DOHH2 (cell line): ENCODE data around the gene LTBR.

ENCODE experiments used
- H3F3A ChIP-seq: fragments of 200-600 bp; sonication (generic), shearing (Covaris generic); 2 replicates; pipeline ENCODE4 v1.6.0; 2016; ENCODE audit warnings: antibody characterized with exemption, mild to moderate bottlenecking; ENCODE audit not compliant: control insufficient read depth, insufficient read depth
- H3K27ac ChIP-seq: fragments of 200-600 bp; sonication (generic); 2 replicates; pipeline ENCODE4 v1.5.1; 2014; ENCODE audit warnings: low read depth, mild to moderate bottlenecking, low read length, moderate library complexity
- H3K27me3 ChIP-seq: fragments of 200-600 bp; sonication (generic); 2 replicates; pipeline ENCODE4 v1.6.1; 2014; ENCODE audit warnings: mild to moderate bottlenecking, low read length, mixed read lengths; ENCODE audit not compliant: control insufficient read depth
- H3K36me3 ChIP-seq: fragments of 200-600 bp; sonication (generic); 2 replicates; pipeline ENCODE4 v1.6.1; 2014; ENCODE audit warnings: mild to moderate bottlenecking, low read length, moderate library complexity, mixed read lengths; ENCODE audit not compliant: control insufficient read depth
- H3K4me1 ChIP-seq: fragments of 200-600 bp; sonication (generic); 2 replicates; pipeline ENCODE4 v1.6.1; 2014; ENCODE audit warnings: mild to moderate bottlenecking, low read length, mixed read lengths; ENCODE audit not compliant: control insufficient read depth
- H3K4me2 ChIP-seq: fragments of 200-600 bp; sonication (generic); 2 replicates; pipeline ENCODE4 v1.6.0; 2014; ENCODE audit warnings: mild to moderate bottlenecking, low read length, moderate library complexity
- H3K4me3 ChIP-seq: fragments of 200-600 bp; sonication (generic); 2 replicates; pipeline ENCODE4 v1.5.1; 2014; ENCODE audit warnings: mild to moderate bottlenecking, low read length, mixed read lengths
- H3K79me2 ChIP-seq: fragments of 200-600 bp; sonication (generic); 2 replicates; pipeline ENCODE4 v1.6.1; 2014; ENCODE audit warnings: mild to moderate bottlenecking, low read length, mixed read lengths; ENCODE audit not compliant: control insufficient read depth
- H3K9me2 ChIP-seq: fragments of 200-600 bp; sonication (generic); replicated peaks from 2 replicates; pipeline ENCODE4 v1.6.1; 2014; ENCODE audit warnings: mild to moderate bottlenecking, low read length, mixed read lengths; ENCODE audit not compliant: control insufficient read depth
- H3K9me3 ChIP-seq: fragments of 200-600 bp; sonication (generic); 2 replicates; pipeline ENCODE4 v1.6.1; 2014; ENCODE audit warnings: antibody characterized with exemption, low read length, mixed read lengths; ENCODE audit not compliant: control insufficient read depth, insufficient read depth
- H4K20me1 ChIP-seq: fragments of 200-600 bp; sonication (generic); 2 replicates; pipeline ENCODE4 v1.6.0; 2014; ENCODE audit warnings: low read depth, mild to moderate bottlenecking, antibody characterized with exemption, low read length, moderate library complexity; ENCODE audit not compliant: control insufficient read depth, insufficient read depth
- EZH2phosphoT487 ChIP-seq: fragments of 200-600 bp; sonication (generic); IDR thresholded peaks from 2 replicates; pipeline ENCODE4 v1.6.1; 2017; ENCODE audit warnings: borderline replicate concordance, mild to moderate bottlenecking, antibody characterized with exemption, low read length, moderate library complexity, mixed read lengths
- TF ChIP-seq, protein P1 (sequence below): fragments of 200-600 bp; sonication (generic); IDR thresholded peaks from one replicate; pipeline ENCODE4 v1.5.1; 2014; ENCODE audit warnings: antibody characterized with exemption, mild to moderate bottlenecking, low read depth, low read length; ENCODE audit not compliant: poor library complexity, severe bottlenecking

Gene LTBR

DNA sequence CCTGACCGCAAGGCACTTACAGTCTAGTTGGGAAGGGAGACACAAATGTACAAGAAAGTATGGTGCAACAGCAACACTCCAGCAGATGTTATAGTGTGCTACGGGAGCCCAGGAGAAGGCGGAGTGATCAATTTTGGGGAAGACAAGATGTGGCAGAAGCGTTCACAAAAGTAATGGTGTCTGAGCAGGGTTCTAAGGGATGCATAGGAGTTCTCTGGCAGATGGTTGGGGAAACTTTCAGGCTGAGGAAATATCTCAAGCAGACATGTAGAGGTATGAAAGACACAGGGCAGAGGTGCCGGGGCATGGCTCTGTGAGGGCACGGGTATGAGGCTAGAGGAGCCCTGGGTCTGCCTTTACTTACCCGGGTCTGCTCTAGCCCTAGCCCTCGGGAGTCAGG is 37.0 kb upstream of the LTBR start:
- Histone ChIP-seq H3F3A (peaks cover under 1% of the 10 kb centered on the region; the same call in 1 of the 2 replicates), H3K4me1 (peaks cover 48% of the 10 kb centered on the region), H3K27me3 (peaks cover 9% of the 10 kb centered on the region; the same call in 1 of the 2 replicates), H3K4me2 (no peak overlapping the region), H3K36me3 (no peaks in the 10 kb centered on the region), H3K9me2 (no peaks in the 10 kb centered on the region), H3K27ac (no peak overlapping the region), H3K4me3 (no peak overlapping the region), H4K20me1 (no peaks in the 10 kb centered on the region), H3K79me2 (peaks cover 4% of the 10 kb centered on the region), H3K9me3 (no peaks in the 10 kb centered on the region)
- TF ChIP-seq EZH2phosphoT487: no peak
- TF ChIP-seq, protein P1, sequence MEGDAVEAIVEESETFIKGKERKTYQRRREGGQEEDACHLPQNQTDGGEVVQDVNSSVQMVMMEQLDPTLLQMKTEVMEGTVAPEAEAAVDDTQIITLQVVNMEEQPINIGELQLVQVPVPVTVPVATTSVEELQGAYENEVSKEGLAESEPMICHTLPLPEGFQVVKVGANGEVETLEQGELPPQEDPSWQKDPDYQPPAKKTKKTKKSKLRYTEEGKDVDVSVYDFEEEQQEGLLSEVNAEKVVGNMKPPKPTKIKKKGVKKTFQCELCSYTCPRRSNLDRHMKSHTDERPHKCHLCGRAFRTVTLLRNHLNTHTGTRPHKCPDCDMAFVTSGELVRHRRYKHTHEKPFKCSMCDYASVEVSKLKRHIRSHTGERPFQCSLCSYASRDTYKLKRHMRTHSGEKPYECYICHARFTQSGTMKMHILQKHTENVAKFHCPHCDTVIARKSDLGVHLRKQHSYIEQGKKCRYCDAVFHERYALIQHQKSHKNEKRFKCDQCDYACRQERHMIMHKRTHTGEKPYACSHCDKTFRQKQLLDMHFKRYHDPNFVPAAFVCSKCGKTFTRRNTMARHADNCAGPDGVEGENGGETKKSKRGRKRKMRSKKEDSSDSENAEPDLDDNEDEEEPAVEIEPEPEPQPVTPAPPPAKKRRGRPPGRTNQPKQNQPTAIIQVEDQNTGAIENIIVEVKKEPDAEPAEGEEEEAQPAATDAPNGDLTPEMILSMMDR: no peak

DNA sequence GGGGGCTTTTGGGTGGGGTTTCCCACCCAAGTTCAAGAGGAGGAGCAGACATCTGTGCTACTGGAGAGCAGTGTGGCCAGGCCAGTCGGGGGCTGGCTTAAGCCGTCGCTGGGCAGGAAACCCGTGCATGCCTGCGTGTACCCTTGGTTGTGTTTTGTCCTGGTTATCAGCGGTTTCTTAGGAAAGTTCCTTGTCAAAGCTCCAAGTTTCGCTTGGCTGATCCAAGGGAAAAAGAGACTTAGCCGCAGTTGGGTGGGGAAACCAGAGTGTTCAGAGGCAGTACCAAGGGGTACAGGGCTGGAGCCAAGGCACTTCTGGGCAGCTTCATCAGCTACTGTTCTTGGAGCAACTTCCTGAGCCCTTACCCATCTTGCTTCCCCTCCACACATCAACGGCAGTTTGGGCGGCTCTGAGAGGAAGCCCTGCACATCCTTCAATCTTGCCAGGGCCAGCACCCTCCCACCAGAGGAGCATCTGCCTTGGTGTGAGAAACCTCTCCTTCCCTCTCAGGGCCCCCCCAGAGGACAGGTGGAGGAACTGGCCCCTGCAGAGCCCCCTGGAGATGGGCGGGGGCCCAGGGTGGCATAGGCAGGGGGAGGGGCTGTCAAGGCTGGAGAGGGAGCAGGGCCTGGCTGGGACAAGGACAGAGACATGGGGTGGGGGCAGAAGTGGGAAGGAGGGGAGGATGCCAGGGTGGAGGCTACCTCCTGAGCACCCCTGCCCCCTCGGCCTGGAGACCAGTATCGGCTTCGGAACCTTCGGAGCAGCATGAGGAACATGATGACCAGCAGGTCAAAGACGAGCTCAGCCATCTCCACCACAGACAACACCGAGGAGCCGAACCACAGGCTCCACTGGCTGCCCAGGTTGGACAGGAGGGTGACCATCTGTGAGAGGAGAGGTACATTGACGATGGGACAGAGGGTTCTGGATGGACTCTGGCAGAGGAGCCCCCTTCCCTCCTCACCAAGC is 36.3 kb upstream of the LTBR start:
- TF ChIP-seq EZH2phosphoT487: no peak
- TF ChIP-seq, protein P1: no peak
- no peak overlapping the region for H3K4me3 ChIP-seq

DNA sequence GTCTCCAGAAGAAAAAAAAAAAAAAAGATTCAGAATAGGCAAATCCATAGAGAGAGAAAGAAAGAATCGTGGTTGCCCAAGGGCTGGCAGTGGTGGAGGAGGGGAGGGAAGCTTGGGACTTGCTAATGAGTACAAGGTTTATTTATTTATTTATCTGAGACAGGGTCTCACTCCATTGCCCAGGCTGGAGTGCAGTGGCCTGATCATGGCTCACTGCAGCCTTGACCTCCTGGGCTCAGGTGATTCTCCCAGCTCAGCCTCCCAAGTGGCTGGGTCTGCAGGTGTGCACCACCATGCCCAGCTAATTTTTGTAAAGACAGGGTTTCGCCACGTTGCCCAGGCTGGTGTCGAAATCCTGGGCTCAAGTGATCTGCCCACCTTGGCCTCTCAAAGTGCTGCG is 32.3 kb upstream of the LTBR start:
- Histone ChIP-seq H3K4me2 (peak overlapping the region; percentile 35; the same call in 1 of the 2 replicates), H3K4me3 (no peak overlapping the region), H3K27ac (peak overlapping the region; percentile 33; the same call in 1 of the 2 replicates), H3K36me3 (no peaks in the 10 kb centered on the region), H3K4me1 (peaks cover 30% of the 10 kb centered on the region), H3K27me3 (peaks cover 12% of the 10 kb centered on the region), H3K9me3 (no peaks in the 10 kb centered on the region), H3F3A (peaks cover 7% of the 10 kb centered on the region; the same call in 1 of the 2 replicates), H3K79me2 (no peaks in the 10 kb centered on the region), H3K9me2 (no peaks in the 10 kb centered on the region), H4K20me1 (no peaks in the 10 kb centered on the region)
- no peak for TF ChIP-seq EZH2phosphoT487
- TF ChIP-seq, protein P1: no peak

More for the DNA sequence above, 36.3 kb upstream of the LTBR start:
- Histone ChIP-seq H3K27ac (no peak overlapping the region), H4K20me1 (no peaks in the 10 kb centered on the region), H3K9me3 (no peaks in the 10 kb centered on the region), H3F3A (peaks cover 7% of the 10 kb centered on the region; the same call in 1 of the 2 replicates), H3K4me1 (peaks cover 48% of the 10 kb centered on the region), H3K36me3 (no peaks in the 10 kb centered on the region), H3K9me2 (no peaks in the 10 kb centered on the region), H3K27me3 (peaks cover 9% of the 10 kb centered on the region; the same call in 1 of the 2 replicates), H3K4me2 (no peak overlapping the region), H3K79me2 (no peaks in the 10 kb centered on the region)
